Small intestine (tissue), 7 donors: ENCODE measurements around the gene OR4P4. TPM values are rescaled to one million over a fixed set of nuclear protein-coding genes. Genes with fewer than 3 reads are reported as not detected.

Experiments
- DNase-seq, 2 donors: peaks; one replicate each; pipeline versions ENCODE4 v3.0.0 to v3.0.0-alpha.2; 2013
- FAIRE-seq: peaks from 2 replicates; lab custom pipeline; 2012; peaks lifted over from hg19 to GRCh38; lab: Jason Lieb, UNC
- H3K27ac ChIP-seq, 3 donors: one replicate each; pipeline ENCODE4 v1.5.1; 2013; ENCODE audit warnings: low read length in 2 of 3, mild to moderate bottlenecking in 2 of 3, control low read depth in 1 of 3, inconsistent platforms in 1 of 3, low read depth in 1 of 3, moderate library complexity in 1 of 3
- H3K27me3 ChIP-seq, 3 donors: one replicate each; pipeline ENCODE4 v1.6.1; 2013; ENCODE audit warnings: low read length in 3 of 3, inconsistent platforms in 1 of 3; ENCODE audit not compliant: control insufficient read depth in 3 of 3, insufficient read depth in 3 of 3
- H3K36me3 ChIP-seq, 3 donors: one replicate each; pipeline ENCODE4 v1.6.1; 2013; ENCODE audit warnings: low read length in 3 of 3, inconsistent platforms in 1 of 3, low read depth in 1 of 3, mild to moderate bottlenecking in 1 of 3, moderate library complexity in 1 of 3; ENCODE audit not compliant: control insufficient read depth in 3 of 3, insufficient read depth in 2 of 3
- H3K4me1 ChIP-seq, 3 donors: one replicate each; pipeline ENCODE4 v1.6.1; 2013; ENCODE audit warnings: low read length in 2 of 3, inconsistent platforms in 1 of 3, low read depth in 1 of 3, mild to moderate bottlenecking in 1 of 3, moderate library complexity in 1 of 3; ENCODE audit not compliant: control insufficient read depth in 3 of 3, insufficient read depth in 2 of 3
- H3K4me3 ChIP-seq, 3 donors: one replicate each; pipeline ENCODE4 v1.5.1; 2013; ENCODE audit warnings: low read length in 3 of 3, control low read depth in 1 of 3, inconsistent platforms in 1 of 3, low read depth in 1 of 3, mild to moderate bottlenecking in 1 of 3, moderate library complexity in 1 of 3
- H3K9me3 ChIP-seq, 2 donors: one replicate each; pipeline ENCODE4 v1.6.1; 2013; ENCODE audit warnings: low read depth in 1 of 2, low read length in 1 of 2; ENCODE audit not compliant: control insufficient read depth in 2 of 2, insufficient read depth in 1 of 2
- WGBS, 3 donors: extraction: QIAGEN DNeasy Blood & Tissue Kit; methylation state at CpG; one replicate each; pipeline ENCODE4 v1.1.7; 2013; 5-methylcytosine and 5-hydroxymethylcytosine counted together
- polyA plus RNA-seq, 4 donors: library from polyadenylated mRNA; stranded (reverse) in 3 of 4; unstranded in 1 of 4; fragments of 200-250 nt in 3 of 4; fragments of 120-200 nt in 1 of 4; gene quantifications; one replicate each; pipeline versions ENCODE4 v1.2.1 to v1.2.3, GENCODE V29; 2013
- donor health status: healthy with polysubstance abuse.
- donor health status: control.
- donor health status: control.
- donor health status: Bipolar disorder and iron deficiency.
- donor health status: healthy.

OR4P4 gene
- polyA plus RNA-seq, 4 donors: not detected

DNA sequence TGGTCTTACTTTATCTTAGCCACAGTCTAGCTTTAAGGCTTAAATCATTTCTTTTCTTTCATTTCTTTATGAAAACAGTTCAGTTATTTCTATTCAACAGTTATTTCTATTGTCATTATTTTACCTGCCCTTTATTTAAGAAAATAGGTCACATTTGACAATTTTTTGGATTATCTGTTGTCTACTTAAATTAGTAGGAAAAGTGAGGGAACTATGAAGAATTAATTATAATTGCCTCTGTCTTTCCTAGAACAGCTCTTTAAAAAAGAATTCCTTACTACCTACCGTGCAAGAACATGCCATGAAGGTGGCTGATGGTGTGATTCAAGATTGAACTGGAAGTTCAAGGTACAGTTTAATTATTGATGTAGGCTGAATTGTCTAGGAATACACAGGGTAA is 27.0 kb downstream of the OR4P4 start, which contains the start of gene OR4C6:
Gene OR4C6, plus strand, starts transcription at position 301 of the 400 bp plus-strand sequence. CDS start 2,966 bp downstream, outside the sequence.
- DNase-seq: no peak
- 64 to 83% (median 66%) methylated on average over 1 of the region's 1 CpG for WGBS, 3 donors
- Histone ChIP-seq H3K4me1 (no peaks in the 10 kb centered on the region), H3K4me3 (no peak within 1 kb of the TSS), H3K27me3 (no peaks in the 10 kb centered on the region), H3K9me3 (peaks cover 0 to 20% of the 10 kb centered on the region in 2 donors), H3K27ac (no peak within 1 kb of the TSS), H3K36me3 (no peaks in the 10 kb centered on the region)
- no peak for FAIRE-seq

- no peak for DNase-seq
- no peak for FAIRE-seq
- Histone ChIP-seq H3K27me3 (no peaks in the 10 kb centered on the region), H3K27ac (no peak overlapping the region), H3K9me3 (peaks cover 0 to 13% of the 10 kb centered on the region in 2 donors), H3K4me1 (no peaks in the 10 kb centered on the region), H3K4me3 (no peak overlapping the region), H3K36me3 (no peaks in the 10 kb centered on the region)
- WGBS, 3 donors: 43 to 51% (median 49%) methylated on average over 2 of the region's 2 CpGs
Observed at GRCh38 chr11:55669376-55669775, 34.5 kb downstream of the OR4P4 start.

DNA sequence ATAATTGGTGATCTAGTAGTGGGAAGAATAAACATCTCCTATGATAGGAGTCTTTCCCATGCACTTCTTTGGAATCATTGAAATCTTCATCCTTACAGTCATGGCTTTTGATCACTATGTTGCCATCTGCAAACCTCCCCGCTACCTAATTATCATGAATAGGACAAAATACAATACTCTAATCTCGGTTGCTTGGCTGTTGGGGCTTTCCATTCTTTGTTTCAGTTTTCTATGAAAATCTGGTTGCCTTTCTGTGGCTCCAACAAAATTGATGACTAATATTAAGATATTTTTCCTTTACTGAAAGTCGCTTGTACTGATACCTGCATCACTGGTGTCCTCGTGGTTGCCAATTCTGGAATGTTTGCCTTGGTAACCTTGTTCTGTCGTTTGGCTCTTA is 38.9 kb downstream of the OR4P4 start:
- Histone ChIP-seq H3K9me3 (peaks cover 0 to 2% of the 10 kb centered on the region in 2 donors), H3K36me3 (no peaks in the 10 kb centered on the region), H3K4me1 (no peaks in the 10 kb centered on the region), H3K27ac (no peak overlapping the region), H3K4me3 (no peak overlapping the region), H3K27me3 (no peaks in the 10 kb centered on the region)
- FAIRE-seq (no peak), DNase-seq (no peak)
- WGBS, 3 donors: 62 to 64% (median 64%) methylated on average over 5 of the region's 5 CpGs

Other genes starting within 250 kb of the OR4P4 start
- not detected for gene OR4C15, start 80.6 kb upstream of the OR4P4 start, polyA plus RNA-seq
- not detected for gene OR4C16, start 63.0 kb upstream of the OR4P4 start, polyA plus RNA-seq
- not detected for gene OR4C11, start 27.5 kb upstream of the OR4P4 start, polyA plus RNA-seq
- gene OR4S2, start 13.2 kb downstream of the OR4P4 start, polyA plus RNA-seq: not detected
- gene OR4C6, start 27.1 kb downstream of the OR4P4 start, polyA plus RNA-seq: not detected
- gene OR5D13, start 138.3 kb downstream of the OR4P4 start, polyA plus RNA-seq: not detected
- gene OR5D14, start 160.4 kb downstream of the OR4P4 start, polyA plus RNA-seq: not detected
- gene OR5L1, start 176.3 kb downstream of the OR4P4 start, polyA plus RNA-seq: not detected
- gene OR5D18, start 184.5 kb downstream of the OR4P4 start, polyA plus RNA-seq: not detected
- gene OR5L2, start 192.1 kb downstream of the OR4P4 start, polyA plus RNA-seq: not detected
- gene OR5D16, start 203.6 kb downstream of the OR4P4 start, polyA plus RNA-seq: not detected
- not detected for gene TRIM51, start 248.2 kb downstream of the OR4P4 start, polyA plus RNA-seq